ENCODE measurements around the gene PURA. TPM values are rescaled to one million over a fixed set of nuclear protein-coding genes. Genes with fewer than 3 reads are reported as not detected.

PURA gene
- total and polyA plus RNA-seq, 2 of the 13 experiments (the other 11 are each of a cell fraction or from before 2014, with no cell fraction given): 2.0 to 5.0 TPM

- TF ChIP-seq AKNA (CRISPR knock-in tag; IDR thresholded peaks at IDR 0.05; ENCODE audit: borderline replicate concordance) (no peak), MAFF (IDR thresholded peaks at IDR 0.05; ENCODE audit: low read depth, low read length) (no peak), ZNF616 (CRISPR knock-in tag; IDR thresholded peaks at IDR 0.05; ENCODE audit: low read depth) (peak; percentile 42; the same call in 1 of the 2 replicates), BRCA1 (CRISPR knock-in tag; IDR thresholded peaks at IDR 0.05) (no peak), ZNF331 (CRISPR knock-in tag; IDR thresholded peaks at IDR 0.05) (peak; percentile 33; the same call in 1 of the 2 replicates), ESRRA (CRISPR knock-in tag; IDR thresholded peaks at IDR 0.05; ENCODE audit: low read depth) (0 out of 2 replicates have a peak, but pooled peaks have one; percentile 19), SIN3B (IDR thresholded peaks at IDR 0.05; ENCODE audit: low read length) (0 out of 2 replicates have a peak, but pooled peaks have one; percentile 38), KDM5A (IDR thresholded peaks at IDR 0.05; ENCODE audit: borderline replicate concordance, low read length) (no peak), HMGXB4 (CRISPR knock-in tag; IDR thresholded peaks at IDR 0.05; ENCODE audit: borderline replicate concordance in 1 of 2, low read depth in 1 of 2) (peak; percentile 77 to 82; a peak in 3 of 4 replicates), MIER3 (CRISPR knock-in tag; IDR thresholded peaks at IDR 0.05; ENCODE audit: borderline replicate concordance) (peak; percentile 26; the same call in 1 of the 2 replicates), RXRB (CRISPR knock-in tag; IDR thresholded peaks at IDR 0.05; ENCODE audit: borderline replicate concordance) (0 out of 2 replicates have a peak, but pooled peaks have one; percentile 35), HOXA3 (CRISPR knock-in tag; IDR thresholded peaks at IDR 0.05) (peak; percentile 86), SATB2 (CRISPR knock-in tag; IDR thresholded peaks at IDR 0.05) (no peak), ZFP91 (CRISPR knock-in tag; IDR thresholded peaks at IDR 0.05; ENCODE audit: borderline replicate concordance) (0 out of 2 replicates have a peak, but pooled peaks have one; percentile 21), ZKSCAN1 (IDR thresholded peaks at IDR 0.05; ENCODE audit: low read length) (peak; percentile 87), SETDB1 (CRISPR knock-in tag; IDR thresholded peaks at IDR 0.05; ENCODE audit: borderline replicate concordance) (no peak), ZMYM4 (CRISPR knock-in tag; IDR thresholded peaks at IDR 0.05) (peak; percentile 74), SKIL (CRISPR knock-in tag; IDR thresholded peaks at IDR 0.05; ENCODE audit: borderline replicate concordance) (peak; percentile 57; the same call in 1 of the 2 replicates), ZNF746 (CRISPR knock-in tag; IDR thresholded peaks at IDR 0.05) (peak; percentile 90)
Observed at GRCh38 chr5:140113699-140114263, at the start of gene PURA (continued).
